Adrenal gland (tissue), 5 donors: Measurements from ENCODE around the gene COPS7A.

Experiments
- POLR2A ChIP-seq, 2 donors: fragments of 450-650 bp; IDR thresholded peaks; one replicate each; pipeline ENCODE4 v1.6.1; 2017; ENCODE audit warnings: antibody characterized with exemption in 2 of 2, mild to moderate bottlenecking in 2 of 2, moderate library complexity in 1 of 2
- TF ChIP-seq, protein P1 (sequence below), 6 experiments: fragments of 450-650 bp in 4 of 6; fragments of 200-600 bp in 2 of 6; sonication (generic) in 1 of 6; IDR thresholded peaks; 1 replicate in 5 of 6; 2 replicates in 1 of 6; pipeline versions ENCODE4 v1.5.1 to v1.8.0; 2016 to 2021; ENCODE audit warnings: antibody characterized with exemption in 6 of 6, mild to moderate bottlenecking in 2 of 6, moderate library complexity in 1 of 6
- donor health status: DM: no; HTN: no; CAD: no.

DNA sequence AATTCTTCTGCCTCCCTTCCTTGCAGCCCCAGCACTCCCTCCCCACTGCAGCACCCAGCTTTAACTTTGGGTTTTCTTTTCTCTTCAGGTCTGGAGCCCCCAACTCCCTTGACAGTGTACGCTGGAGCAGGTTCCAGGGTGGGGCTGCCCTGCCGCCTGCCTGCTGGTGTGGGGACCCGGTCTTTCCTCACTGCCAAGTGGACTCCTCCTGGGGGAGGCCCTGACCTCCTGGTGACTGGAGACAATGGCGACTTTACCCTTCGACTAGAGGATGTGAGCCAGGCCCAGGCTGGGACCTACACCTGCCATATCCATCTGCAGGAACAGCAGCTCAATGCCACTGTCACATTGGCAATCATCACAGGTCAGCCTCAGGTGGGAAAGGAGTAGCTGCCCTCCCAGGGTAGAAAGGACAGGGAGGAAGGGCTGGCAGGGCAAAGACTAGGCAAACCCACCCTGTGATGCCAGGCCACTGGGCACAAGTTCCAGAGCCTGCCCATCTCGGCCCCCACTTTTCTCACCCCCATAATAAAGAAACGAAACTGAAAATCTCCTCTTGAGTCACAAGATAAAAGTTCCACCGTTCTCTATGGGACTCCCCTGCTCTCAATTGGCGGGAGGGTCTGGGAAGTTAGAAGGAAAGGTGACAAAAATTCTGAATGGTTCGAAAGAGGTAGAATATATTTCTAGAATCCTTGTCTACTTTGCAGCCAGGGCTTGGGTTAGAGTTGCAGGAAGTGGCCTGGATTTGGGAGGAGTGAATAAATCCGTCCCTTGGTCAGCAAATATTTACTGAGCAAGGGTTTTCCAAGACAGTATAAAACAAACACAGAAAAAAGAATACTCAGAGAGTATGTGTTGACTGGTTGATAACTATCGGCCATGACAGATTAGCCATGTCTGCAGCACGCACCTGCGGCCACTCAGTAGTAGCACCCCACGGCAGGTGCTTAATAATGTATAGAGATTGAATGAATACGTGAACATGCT, 51.6 kb downstream of the COPS7A start:
- TF ChIP-seq, protein P1, sequence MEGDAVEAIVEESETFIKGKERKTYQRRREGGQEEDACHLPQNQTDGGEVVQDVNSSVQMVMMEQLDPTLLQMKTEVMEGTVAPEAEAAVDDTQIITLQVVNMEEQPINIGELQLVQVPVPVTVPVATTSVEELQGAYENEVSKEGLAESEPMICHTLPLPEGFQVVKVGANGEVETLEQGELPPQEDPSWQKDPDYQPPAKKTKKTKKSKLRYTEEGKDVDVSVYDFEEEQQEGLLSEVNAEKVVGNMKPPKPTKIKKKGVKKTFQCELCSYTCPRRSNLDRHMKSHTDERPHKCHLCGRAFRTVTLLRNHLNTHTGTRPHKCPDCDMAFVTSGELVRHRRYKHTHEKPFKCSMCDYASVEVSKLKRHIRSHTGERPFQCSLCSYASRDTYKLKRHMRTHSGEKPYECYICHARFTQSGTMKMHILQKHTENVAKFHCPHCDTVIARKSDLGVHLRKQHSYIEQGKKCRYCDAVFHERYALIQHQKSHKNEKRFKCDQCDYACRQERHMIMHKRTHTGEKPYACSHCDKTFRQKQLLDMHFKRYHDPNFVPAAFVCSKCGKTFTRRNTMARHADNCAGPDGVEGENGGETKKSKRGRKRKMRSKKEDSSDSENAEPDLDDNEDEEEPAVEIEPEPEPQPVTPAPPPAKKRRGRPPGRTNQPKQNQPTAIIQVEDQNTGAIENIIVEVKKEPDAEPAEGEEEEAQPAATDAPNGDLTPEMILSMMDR (IDR thresholded peaks at IDR 0.05): no peak
- no peak for TF ChIP-seq POLR2A (IDR thresholded peaks at IDR 0.05)
